Panc1 (cell line): ENCODE results near the gene NAGS. TPM values are rescaled to one million over a fixed set of nuclear protein-coding genes. Genes with fewer than 3 reads are reported as not detected.
"Not testable (repeated sequence)": the region's sequence is repeated elsewhere in the genome, so short reads cannot be mapped to it uniquely, and the experiment has no call there.

Experiments
- ATAC-seq: fragments of 200-7000 bp; cut with Tn5 transposase; 2 replicates; pipeline ENCODE4 v1.9.1; 2020; ENCODE audit warnings: mild to moderate bottlenecking, moderate library complexity
- BruUV-seq: library from RNA; stranded (reverse); fragments of 400-500 nt; replicated peaks from 2 replicates; lab custom pipeline; 2021; lab: Mats Ljungman, UMichigan
- CTCF ChIA-PET: fragments of 300-600 bp; sonication (Branson Sonifier 250); formaldehyde crosslinking; loops from one replicate; lab custom pipeline; 2022; ENCODE audit warnings: antibody characterized with exemption; lab: Charles Lee
- POLR2A ChIA-PET: fragments of 300-600 bp; sonication (Branson Sonifier 250); formaldehyde crosslinking; loops from one replicate; lab custom pipeline; 2022; ENCODE audit warnings: antibody characterized with exemption; lab: Charles Lee
- DNase-seq: peaks from one replicate; pipeline ENCODE4 v3.0.0-alpha.2; 2010; ENCODE audit warnings: low read depth, low spot score
- H3K27ac ChIP-seq: 2 replicates; pipeline ENCODE4 v1.5.1; 2011; ENCODE audit warnings: mild to moderate bottlenecking, low read length, inconsistent platforms
- H3K27me3 ChIP-seq: fragments of 200-500 bp; sonication (Bioruptor generic); 2 replicates; pipeline ENCODE4 v1.6.0; 2014; ENCODE audit warnings: low read length, inconsistent platforms; ENCODE audit not compliant: control insufficient read depth, insufficient read depth
- H3K36me3 ChIP-seq: fragments of 200-500 bp; sonication (Bioruptor generic); 2 replicates; pipeline ENCODE4 v1.5.1; 2014; ENCODE audit warnings: inconsistent platforms, mild to moderate bottlenecking, low read length, moderate library complexity; ENCODE audit not compliant: control insufficient read depth, insufficient read depth
- H3K4me1 ChIP-seq: 2 replicates; pipeline ENCODE4 v1.5.1; 2011; ENCODE audit warnings: inconsistent platforms, mild to moderate bottlenecking, low read length, moderate library complexity; ENCODE audit not compliant: control insufficient read depth, insufficient read depth
- H3K4me3 ChIP-seq, 2 experiments: 2 replicates each; pipeline ENCODE4 v1.5.1; 2011 to 2012; ENCODE audit warnings: low read depth in 2 of 2, low read length in 2 of 2, mild to moderate bottlenecking in 2 of 2, inconsistent platforms in 1 of 2, moderate library complexity in 1 of 2
- H3K9me3 ChIP-seq: fragments of 200-500 bp; sonication (Bioruptor generic); 2 replicates; pipeline ENCODE4 v1.5.1; 2014; ENCODE audit warnings: low read depth, mild to moderate bottlenecking, inconsistent platforms, low read length, moderate library complexity; ENCODE audit not compliant: control insufficient read depth, insufficient read depth
- CTCF ChIP-seq: fragments of 450-650 bp; IDR thresholded peaks from 2 replicates; pipeline ENCODE4 v1.5.1; 2017; ENCODE audit warnings: mild to moderate bottlenecking
- POLR2AphosphoS5 ChIP-seq: IDR thresholded peaks from 2 replicates; pipeline ENCODE4 v1.6.1; 2012; ENCODE audit warnings: mild to moderate bottlenecking, low read depth, low read length, moderate library complexity
- REST ChIP-seq, 2 experiments: IDR thresholded peaks; 2 replicates each; pipeline ENCODE4 v1.6.1; 2011 to 2012; ENCODE audit warnings: low read depth in 2 of 2, control low read depth in 1 of 2, low read length in 1 of 2, mild to moderate bottlenecking in 1 of 2, moderate library complexity in 1 of 2; ENCODE audit not compliant: insufficient read depth in 1 of 2
- SIN3A ChIP-seq: IDR thresholded peaks from 2 replicates; pipeline ENCODE4 v1.6.1; 2012; ENCODE audit warnings: low read depth, mild to moderate bottlenecking, low read length, moderate library complexity, borderline replicate concordance; ENCODE audit not compliant: insufficient read depth
- TCF7L2 ChIP-seq: IDR thresholded peaks from 2 replicates; pipeline ENCODE4 v1.6.1; 2011; ENCODE audit warnings: mild to moderate bottlenecking, low read depth, low read length, inconsistent platforms
- in situ Hi-C: cut with HindIII; loops from 2 replicates; pipeline ENCODE4 v1.10.0; 2016; ENCODE audit warnings: low sequenced_read_pairs, low pct_unique_long_range_greater_than_20kb
- intact Hi-C: fragments of 100-400 bp; cut with micrococcal nuclease; formaldehyde crosslinking; loops from one replicate; pipeline ENCODE4 v1.10.0; 2022; ENCODE audit not compliant: unreplicated experiment
- total RNA-seq: library from RNA; stranded (reverse); gene quantifications from one replicate; pipeline ENCODE4 v1.2.1, GENCODE V29; 2021; ENCODE audit not compliant: unreplicated experiment

NAGS gene
- total RNA-seq, 1 experiment from 2014 or later: 2.7 TPM

- no peak overlapping the region for H3K27ac ChIP-seq
- ChIA-PET CTCF (interaction anchor here (0.6 kb wide), 1 partner anchor 90 kb away, joined by 3 read pairs; no protein-coding TSS in a partner anchor), POLR2A (interaction anchor here (0.8 kb wide), 1 partner anchor 67 kb away, joined by 5 read pairs; no protein-coding TSS in a partner anchor)
- ATAC-seq (no peak), DNase-seq (no peak)
- intact Hi-C loops (no loop called here), in situ Hi-C loops (no loop called here)
- TF ChIP-seq TCF7L2: no peak
- no peak for TF ChIP-seq CTCF
- no peak for TF ChIP-seq POLR2AphosphoS5
- TF ChIP-seq SIN3A: no peak
- TF ChIP-seq REST (IDR thresholded peaks at IDR 0.05; ENCODE audit: insufficient read depth in 1 of 2, low read depth in 2 of 2, low read length in 1 of 2): no peak
- no peak overlapping the region for H3K4me3 ChIP-seq
- no peaks in the 10 kb centered on the region for H3K9me3 ChIP-seq
- H3K4me1 ChIP-seq: no peaks in the 10 kb centered on the region
- no TSS peak for BruUV-seq
- H3K27me3 ChIP-seq: no peaks in the 10 kb centered on the region
- no peaks in the 10 kb centered on the region for H3K36me3 ChIP-seq
Observed at GRCh38 chr17:43967251-43967875, 37.1 kb upstream of the NAGS start.

GRCh38 chr17:43970366-43970765 is 34.1 kb upstream of the NAGS start:
- DNase-seq (no peak), ATAC-seq (no peak)
- no peak overlapping the region for H3K4me3 ChIP-seq
- no peaks in the 10 kb centered on the region; the same call in 1 of the 2 replicates for H3K27me3 ChIP-seq
- TF ChIP-seq SIN3A (no peak), POLR2AphosphoS5 (no peak), CTCF (no peak), TCF7L2 (no peak), REST (IDR thresholded peaks at IDR 0.05; ENCODE audit: insufficient read depth in 1 of 2, low read depth in 2 of 2, low read length in 1 of 2) (no peak)
- no peaks in the 10 kb centered on the region for H3K4me1 ChIP-seq
- no peaks in the 10 kb centered on the region for H3K36me3 ChIP-seq
- BruUV-seq: no TSS peak
- CTCF ChIA-PET: interaction anchor here (0.6 kb wide), 1 partner anchor 217 kb away, joined by 7 read pairs; no protein-coding TSS in a partner anchor
- POLR2A ChIA-PET: interaction anchor here (0.6 kb wide), 1 partner anchor 285 kb away, joined by 3 read pairs; no protein-coding TSS in a partner anchor
- no peaks in the 10 kb centered on the region for H3K9me3 ChIP-seq
- in situ Hi-C loops: no loop called here
- intact Hi-C loops: no loop called here
- no peak overlapping the region for H3K27ac ChIP-seq

- H3K4me1 ChIP-seq, BruUV-seq, H3K27ac ChIP-seq, H3K4me3 ChIP-seq, H3K27me3 ChIP-seq, H3K36me3 ChIP-seq, CTCF ChIA-PET, H3K9me3 ChIP-seq, in situ Hi-C loops, intact Hi-C loops, ATAC-seq, DNase-seq: not testable (repeated sequence)
- POLR2A ChIA-PET: interaction anchor here (0.7 kb wide), 1 partner anchor 18 kb away, joined by 14 read pairs; no protein-coding TSS in a partner anchor
Observed at GRCh38 chr17:43971436-43971835, 33.0 kb upstream of the NAGS start.
